Occipital lobe (tissue), 2 donors: ENCODE measurements around the gene DNM3. TPM values are rescaled to one million over a fixed set of nuclear protein-coding genes. Genes with fewer than 3 reads are reported as not detected.

ENCODE experiments used
- DNase-seq: peaks from one replicate; lab custom pipeline; 2025; lab: John Stamatoyannopoulos, UW
- total RNA-seq: library from RNA; depleted of rRNA; stranded (reverse); fragments of >200 nt; gene quantifications from one replicate; pipeline ENCODE4 v1.2.3, GENCODE V29; 2014

DNM3 gene
- total RNA-seq, 1 donor from 2014 or later = 115 TPM

GRCh38 chr1:172095846-172096245 is 254.5 kb downstream of the DNM3 start:
- no peak for DNase-seq

DNA sequence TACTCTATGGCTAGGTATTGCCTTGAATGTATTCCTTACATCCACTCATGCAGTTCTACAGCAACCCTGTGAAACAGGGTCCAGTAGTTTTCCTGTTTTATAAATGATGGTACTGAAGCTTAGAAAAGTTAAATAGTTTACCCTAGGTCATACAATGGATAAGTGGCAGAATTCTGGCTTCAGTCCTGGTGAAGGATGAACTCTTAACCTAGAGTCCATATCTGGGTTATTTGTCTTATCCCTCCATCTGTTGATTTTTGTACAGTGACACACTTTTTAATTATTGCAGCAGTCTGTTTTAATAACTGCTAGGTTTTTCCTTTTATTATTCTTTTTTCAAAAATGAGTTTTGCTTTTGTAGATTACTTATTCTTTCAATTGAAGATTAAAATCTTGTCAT is 263.9 kb downstream of the DNM3 start:
- no peak for DNase-seq

DNA sequence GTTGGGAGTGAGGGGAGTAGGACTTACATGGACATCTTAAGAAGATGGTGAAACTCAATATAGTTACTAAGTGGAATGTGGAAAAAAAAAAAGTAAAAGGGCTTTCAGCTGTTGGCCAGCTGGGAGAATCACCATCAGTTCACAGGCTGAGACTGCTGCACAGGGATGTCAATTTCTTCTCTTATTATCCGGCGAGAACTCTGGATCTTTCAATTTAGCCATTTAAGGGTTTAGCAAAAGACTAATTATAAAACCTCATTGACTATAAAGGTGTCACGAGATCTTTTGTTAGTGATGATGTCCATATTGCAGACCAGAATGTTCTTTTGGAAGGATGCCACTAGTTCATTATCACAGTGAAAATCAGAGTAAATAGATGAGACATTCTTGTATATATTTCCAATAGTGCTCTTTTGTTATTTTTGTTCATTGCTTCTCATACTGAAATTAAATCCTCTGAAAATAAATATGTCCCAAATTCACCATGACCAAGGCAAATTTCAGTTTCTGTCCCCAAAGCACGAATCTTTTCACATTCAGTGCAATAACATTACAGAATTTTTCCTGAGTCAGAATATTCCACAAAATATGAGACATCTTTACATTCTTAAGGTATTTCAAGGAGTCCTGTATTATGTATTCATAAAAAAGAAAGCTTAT is 266.1 kb downstream of the DNM3 start:
- DNase-seq = no peak

DNA sequence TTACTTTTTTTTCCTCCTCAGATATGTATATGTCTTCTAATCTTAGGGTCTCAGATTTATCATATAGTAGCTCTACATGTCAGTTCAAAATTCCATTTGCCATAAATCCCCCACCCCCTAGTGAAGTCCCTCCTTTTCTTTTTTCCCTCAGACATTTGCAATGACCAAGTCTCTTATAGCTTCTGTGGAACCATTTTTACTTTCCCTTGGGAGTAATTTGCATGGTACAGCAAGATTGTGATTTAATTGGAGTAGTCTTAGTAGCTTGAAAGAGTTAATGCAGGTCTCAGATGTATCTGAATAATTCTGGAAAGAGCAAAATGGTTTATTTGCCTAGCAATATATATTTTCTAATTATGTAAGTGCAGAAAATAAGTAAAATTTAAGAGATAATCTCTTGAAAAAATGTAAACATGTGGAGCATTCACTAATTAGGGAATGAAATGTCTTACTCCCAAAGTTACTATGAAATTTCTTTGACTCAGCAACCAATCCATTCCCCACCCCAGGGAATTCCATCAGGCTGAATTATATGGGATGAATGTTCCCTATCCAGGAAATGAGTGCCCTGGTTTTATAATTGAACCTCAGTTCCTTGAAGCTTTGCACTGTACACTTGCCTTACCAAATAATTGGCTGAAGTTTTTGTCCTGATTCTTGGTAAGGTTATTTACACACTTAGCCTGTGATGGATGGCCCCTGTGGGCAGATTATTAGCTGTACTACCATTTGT is 267.0 kb downstream of the DNM3 start:
- DNase-seq = no peak

DNA sequence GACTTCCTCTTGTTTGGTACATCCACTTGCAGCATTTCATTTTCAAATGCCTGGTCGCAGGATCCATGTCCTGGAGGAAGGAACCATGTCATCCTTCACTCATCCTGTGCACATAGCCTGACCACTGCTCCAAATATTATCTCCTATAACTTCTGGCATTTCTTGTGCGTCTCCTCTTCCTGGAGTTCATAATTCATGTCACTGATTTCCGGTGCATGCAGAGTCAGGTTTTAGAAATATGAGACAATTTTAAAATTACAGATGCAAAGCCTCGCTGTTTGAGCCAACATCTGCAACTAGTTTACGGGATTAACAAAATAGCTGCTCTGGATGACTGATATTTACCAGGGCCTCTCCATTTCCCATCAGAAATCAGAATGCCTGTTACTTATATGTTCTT is 268.1 kb downstream of the DNM3 start:
- no peak for DNase-seq

DNA sequence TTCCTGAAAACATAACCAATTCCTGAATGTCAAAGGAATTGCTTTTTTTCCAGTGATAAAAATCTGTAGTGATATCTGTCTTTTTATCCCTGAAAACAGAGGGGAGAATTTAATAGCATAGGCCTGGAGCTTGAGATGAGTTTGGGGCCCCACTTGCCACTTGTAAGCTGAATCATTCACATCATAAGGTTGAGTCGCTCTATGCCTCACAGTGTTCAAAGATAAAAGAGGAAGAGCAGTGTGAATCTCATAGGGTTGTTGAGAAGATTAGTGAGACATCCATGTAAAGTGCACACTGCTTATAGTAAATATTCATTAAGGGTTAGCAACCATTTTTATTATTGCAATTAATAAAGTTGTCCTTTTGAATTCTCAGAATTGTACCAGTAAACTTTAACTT is 271.3 kb downstream of the DNM3 start:
- no peak for DNase-seq

GRCh38 chr1:172117800-172118199 is 276.5 kb downstream of the DNM3 start:
- no peak for DNase-seq

- DNase-seq = no peak
These were observed 277.3 kb downstream of the DNM3 start for GRCh38 chr1:172118618-172119017.

GRCh38 chr1:172119184-172119583 is 277.9 kb downstream of the DNM3 start:
- no peak for DNase-seq

GRCh38 chr1:172120381-172120780 is 279.1 kb downstream of the DNM3 start:
- no peak for DNase-seq

- DNase-seq = no peak
These were observed 279.9 kb downstream of the DNM3 start for GRCh38 chr1:172121081-172121717.

DNA sequence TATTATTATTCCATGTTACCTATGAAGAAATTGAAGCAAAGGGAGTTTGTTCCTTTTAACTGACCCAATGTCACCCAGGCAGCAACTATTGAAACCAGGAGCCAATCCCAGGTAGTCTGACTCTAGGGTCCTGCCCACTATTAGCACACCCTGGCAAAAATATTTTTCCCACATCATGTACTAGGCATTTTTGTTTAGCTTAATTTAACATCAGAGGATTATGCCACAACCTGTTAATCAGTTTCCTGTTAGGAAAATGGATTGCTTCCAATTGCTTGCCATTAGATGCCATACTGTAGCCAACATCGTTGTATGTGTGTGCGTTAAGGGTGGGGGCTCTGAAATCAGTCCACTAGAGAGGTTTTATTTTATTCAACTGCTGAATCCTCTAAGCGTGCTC is 281.1 kb downstream of the DNM3 start:
- no peak for DNase-seq

GRCh38 chr1:172125250-172125649 is 284.0 kb downstream of the DNM3 start:
- no peak for DNase-seq

GRCh38 chr1:172125812-172126430 is 284.6 kb downstream of the DNM3 start:
- DNase-seq = no peak

GRCh38 chr1:172132836-172133235 is 291.5 kb downstream of the DNM3 start:
- no peak for DNase-seq

DNA sequence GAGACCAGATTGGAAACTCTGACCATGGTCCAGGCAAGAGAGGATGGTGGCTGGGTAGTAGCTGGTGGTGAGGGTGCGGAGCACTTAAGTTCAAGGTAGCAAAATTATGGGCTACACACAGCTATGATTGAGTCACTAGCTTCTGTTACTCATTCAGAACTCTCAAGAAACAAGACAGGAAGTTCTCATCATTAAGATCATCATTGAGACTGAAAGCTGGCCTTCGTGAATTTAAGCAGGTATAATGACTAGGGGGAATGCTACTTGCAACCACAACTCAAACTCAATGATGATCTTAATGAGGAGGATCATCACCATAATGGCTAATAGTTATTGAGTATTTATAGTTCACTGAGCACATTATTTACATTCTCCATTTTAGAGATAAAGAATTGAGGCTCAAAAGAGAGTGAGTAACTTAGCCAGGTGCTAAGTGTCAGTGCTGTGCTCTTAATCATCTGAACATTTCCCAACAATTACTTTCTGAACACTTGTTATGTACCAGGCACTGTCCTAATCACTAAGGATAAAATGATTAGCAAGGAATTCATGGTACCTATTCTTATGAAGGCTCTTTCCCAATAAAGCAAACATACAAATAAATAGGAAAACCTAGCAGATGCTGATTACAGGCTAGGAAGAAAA is 292.9 kb downstream of the DNM3 start:
- DNase-seq = no peak

DNA sequence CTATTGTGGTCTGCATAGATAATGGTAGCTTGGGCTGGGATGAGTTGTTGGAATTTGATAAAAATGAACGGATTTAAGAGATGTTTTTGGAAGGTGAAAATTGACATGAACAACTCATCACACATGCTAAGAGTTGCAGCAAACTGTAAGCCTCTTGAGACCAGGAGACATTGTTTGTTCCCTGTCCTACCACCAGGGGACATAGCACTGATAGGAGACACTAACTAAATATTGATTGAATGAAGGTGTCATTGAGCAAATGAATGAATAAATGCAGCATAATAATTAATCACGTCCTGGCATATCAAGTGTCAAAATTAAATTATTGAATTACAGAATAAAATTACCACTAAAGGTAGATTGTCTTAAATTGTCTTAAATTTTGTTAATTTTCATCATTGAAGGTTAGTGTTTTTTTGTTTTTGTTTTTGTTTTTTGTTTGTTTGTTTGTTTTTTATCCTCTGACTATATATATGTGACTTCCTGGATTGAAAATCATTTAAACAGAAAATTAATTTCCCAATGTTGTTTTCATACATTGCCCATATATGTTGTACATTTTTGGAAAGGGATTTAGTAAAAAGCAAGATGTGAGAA is 293.9 kb downstream of the DNM3 start:
- DNase-seq = no peak

DNA sequence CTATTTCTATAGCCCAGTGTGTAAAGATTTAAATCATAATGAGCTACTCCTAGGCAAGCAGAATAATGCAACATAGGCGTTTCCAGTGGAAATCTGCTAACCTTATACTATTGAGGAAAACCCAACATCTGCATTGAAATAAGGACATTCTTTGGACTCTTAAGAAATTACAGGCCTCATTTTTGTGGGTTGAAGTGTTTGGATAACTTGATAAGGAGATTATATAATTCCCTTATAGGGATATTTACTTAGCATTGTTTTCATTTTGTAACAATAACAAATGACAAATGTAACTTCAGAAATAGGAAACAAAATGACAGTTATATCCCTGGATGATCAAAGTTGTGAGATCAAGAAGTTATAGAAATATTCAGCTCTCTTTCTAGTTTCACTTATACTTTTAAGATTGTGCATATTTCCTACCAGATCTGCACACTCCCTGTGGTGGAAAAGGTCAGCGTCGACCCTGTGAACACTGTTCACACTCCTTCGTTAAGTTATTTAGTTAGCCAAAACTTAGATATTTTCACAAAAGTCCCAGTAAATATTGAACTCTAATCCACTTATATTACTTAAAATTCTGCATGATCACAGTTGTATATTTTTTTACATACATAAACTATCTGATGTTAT is 294.8 kb downstream of the DNM3 start:
- DNase-seq = no peak

DNA sequence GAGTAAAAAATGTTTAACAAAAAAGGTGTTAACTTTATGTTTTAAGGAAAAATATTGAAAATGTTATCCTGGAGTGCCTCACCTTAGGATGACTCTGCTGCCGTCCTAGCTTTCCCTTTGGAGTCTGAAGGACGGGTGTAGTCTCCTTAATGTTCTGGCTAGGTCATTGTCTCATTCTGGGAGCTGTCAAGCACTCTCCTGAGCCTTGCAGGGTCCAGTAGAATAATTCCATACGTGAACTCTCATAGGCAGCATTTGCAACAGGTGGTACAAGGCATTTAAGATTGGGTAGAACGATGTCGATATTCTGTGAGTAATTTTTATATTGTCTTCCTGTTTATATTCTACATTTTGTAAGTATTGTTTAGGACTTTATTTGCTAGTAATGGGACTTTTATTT is 295.6 kb downstream of the DNM3 start:
- no peak for DNase-seq

GRCh38 chr1:172137703-172138454 is 296.6 kb downstream of the DNM3 start:
- DNase-seq = no peak
